Embryonic facial prominence (tissue), 1 donor: ENCODE data around the gene TCF7.

Experiments
- DNase-seq: peaks from one replicate; pipeline ENCODE4 v3.0.0-alpha.2; 2016; ENCODE audit errors: extremely low spot score

The TCF7 gene

DNA sequence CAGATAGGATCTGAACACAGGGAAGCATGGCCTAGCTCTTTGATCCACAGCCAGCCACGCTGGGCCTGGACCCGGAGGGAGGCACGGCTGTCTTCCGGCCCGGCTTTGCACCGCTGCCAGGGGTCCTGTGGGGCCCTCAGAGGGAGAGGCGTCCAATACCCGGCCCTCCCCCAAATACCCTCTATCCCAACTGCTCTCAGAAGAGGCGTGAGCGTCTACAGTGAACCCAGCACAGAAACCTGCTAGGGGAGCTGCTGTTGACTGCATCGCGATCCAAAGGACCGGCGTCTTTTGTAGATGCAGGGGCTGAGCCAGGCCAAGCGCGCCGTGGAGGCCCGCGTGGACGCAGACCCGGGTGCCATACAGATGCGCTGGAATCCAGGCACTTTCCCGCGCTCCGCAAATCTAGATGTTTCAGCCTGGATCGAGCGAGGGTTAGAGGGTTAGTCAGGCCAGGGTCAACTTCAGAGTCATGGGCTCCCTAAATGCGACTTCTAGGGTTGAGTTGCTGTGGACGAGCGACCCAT lies 1.1 kb upstream of the TCF7 start:
- DNase-seq: no peak

DNA sequence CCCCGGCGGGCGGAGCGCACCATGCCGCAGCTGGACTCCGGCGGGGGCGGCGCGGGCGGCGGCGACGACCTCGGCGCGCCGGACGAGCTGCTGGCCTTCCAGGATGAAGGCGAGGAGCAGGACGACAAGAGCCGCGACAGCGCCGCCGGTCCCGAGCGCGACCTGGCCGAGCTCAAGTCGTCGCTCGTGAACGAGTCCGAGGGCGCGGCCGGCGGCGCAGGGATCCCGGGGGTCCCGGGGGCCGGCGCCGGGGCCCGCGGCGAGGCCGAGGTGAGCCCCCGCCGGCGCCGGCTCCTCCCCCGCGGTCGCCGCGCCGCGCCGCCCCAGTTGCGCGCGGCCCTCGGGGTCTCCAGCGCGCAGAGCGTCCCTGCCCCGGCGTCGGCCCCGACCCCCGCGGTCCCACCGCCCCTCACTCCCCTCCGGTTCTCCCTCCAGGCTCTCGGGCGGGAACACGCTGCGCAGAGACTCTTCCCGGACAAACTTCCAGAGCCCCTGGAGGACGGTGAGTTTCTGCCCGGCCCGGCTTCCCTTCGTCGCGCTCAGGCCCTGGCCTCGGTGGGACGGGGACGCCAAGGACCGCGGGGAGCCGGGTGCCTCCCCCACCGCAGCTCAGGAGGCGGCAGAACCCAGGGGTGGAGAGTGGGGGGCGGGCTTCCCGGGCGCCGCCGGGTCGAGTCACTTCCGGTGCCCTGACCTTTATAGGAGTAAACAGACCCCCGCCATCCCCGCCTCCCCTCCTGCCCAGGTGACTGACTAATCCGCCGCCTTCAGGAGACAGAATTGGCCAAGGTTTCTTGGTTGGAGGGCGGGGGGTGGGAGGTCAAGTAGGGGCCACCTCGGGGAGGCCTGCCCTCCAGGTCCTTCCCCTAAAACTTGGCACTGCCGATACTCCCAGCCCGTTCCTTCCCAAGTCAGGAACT lies 665 bp downstream of the TCF7 start:
- DNase-seq: no peak

DNA sequence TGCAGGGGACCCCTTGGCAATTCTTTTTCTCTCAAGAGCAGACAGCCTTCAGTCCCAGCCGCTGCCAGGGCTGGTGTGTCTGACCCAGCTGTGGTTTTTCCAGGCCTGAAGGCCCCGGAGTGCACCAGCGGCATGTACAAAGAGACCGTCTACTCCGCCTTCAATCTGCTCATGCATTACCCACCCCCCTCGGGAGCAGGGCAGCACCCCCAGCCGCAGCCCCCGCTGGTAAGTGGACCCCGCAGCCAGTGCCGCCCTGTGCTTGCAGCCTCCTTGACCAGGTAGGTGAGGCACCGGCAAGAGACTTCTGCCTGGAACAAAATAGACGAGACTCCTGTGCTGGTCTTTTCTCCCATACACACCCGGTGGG lies 1.3 kb downstream of the TCF7 start:
- DNase-seq: no peak

DNA sequence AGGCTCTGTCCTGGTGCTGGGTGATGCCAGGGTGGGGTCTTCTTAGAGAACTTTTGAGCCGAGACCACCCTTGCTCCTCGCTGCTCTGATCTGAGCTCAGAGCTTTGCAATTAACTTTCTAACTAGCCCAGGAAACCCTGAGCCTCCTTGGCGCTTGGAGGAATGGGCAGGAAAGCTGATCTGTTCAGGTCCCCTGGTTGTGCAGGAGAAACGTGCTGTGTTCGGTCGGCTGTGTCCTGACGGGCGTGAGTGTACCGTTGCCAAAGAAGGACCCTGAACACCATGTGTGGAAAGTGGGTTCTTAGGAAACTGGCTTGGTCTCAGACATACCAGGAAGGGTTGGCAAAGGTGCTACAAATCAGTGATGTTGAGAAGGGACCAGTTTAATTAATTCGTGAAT lies 1.8 kb downstream of the TCF7 start:
- DNase-seq: no peak

DNA sequence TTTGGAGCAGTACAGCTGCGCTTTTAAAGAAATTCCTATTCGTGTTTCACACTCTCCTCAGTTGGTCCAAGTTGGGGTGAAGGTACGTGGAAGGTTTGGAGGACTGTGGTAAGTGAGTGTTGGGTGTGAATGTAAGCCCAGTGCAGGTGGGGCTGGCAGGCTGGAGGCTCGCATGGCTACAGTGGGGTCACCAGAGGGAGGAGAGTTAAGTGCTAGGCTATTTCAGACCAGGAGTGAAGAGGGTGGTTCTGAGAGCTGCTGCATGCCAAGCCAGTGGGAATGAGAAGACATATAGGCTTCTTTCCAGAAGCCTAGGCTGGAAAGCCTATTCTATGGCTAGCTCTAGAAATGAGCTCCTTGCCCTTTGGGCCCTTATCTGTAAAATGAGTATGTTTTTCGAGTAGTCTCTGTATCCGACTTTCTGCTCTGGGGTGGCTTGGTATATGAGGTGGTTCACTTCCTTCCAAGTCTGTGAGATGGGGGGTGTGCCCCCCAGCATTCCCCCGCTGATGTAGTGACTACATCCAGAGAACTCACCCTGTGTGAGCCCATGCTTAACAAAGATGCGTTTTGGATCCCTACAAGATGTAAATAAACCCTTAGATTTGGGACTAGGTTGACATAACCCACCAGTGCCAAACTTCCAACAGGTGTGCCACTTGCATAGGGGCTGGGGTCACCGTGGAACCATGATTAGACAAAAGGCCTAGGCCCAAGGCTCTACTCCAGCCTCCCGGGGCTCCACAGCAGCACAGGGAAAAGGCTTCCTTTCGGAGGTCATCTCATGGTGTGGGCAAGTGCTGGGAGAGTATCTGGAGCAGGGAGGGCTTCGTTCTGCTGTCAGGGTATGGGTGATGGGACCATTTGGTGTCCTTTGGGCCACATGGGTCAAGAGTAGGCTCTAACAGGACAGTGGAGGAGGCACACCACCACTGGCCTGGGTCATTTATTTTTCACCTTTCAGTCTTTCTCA lies 2.6 kb downstream of the TCF7 start:
- DNase-seq: no peak

DNA sequence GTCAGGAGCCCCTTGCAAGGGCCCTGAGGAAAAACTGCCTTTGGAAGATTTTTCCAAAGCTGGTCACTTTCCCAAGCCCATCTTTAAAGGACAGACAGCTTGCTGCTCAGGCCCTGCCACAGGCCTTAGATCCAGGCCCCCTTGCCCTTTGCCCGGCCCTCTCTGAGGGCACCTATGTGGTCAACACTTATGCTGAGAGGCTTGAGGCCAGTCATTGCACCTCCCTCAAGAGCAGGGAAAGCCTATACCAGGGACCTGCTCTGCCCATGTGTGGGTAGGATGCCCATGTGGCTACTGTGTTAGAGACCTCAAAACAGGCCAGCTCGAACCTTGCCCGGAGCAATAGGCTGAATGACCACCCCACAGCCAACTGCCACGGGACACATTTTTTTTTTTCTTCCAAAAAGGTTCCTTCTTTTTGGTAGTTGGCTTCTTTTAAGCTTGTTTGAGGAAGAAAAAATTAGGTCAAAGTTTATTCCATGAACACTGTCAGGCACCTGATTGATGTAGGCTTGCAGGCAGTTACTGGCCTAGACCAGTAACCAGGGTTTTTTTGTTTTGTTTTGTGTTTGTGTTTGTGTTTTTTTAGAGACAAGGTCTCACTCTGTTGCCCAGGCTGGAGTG lies 3.8 kb downstream of the TCF7 start:
- DNase-seq: no peak

DNA sequence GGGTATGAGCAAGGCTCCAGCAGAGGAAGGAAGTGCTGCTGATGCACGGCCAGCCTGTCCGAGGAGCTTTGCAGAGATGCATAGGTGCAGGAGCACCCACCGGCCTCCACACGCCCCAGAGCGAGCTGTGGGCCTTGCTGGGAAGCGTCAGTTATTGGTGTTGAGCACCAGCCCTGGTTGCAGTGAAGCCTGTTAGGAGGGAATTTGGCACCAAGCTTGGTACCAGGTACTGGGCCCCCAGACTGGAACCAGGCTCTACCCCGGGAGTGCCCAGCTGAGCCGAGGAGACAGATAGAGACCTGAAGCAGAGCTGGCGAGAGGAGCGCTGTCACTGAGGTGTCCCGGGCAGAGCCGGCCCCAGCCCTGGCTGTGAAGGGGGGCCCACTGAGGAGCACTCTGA lies 5.2 kb downstream of the TCF7 start:
- DNase-seq: no peak

DNA sequence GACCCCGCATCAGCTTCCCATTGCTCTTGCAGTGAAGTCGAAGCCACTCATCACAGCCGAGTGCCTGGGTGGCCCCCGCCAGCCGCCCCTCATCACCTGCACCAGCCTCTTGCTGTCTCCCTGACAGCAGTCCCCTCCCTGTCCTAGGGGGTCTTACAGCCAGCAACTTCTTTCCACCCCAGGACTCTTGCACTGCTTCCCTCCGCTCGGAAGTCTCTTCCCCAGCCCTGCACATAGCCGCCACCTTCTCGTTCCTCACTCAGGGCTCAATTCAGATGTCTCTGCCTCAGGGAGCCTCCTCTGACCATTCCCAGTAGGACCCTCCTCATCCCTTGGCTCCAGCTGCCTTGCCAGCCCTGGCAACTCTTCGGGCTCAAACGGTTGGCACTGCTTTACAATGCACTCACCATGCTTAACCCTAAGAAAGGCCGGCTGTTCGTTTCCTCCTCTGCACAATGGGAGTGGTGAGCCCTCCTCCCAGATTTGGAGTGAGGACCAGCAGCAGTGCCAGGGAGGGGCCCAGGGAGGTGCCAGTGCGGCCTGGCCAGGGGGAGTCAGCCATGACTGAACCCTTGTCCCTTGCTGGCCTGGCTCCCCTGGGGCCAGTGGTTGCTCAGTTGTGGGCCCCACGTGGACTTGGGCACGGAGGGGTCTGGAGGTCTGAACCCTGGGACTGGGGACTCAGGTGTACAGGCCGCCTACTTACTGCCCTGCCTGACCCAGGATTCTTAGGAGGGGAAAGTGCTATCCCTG lies 6.1 kb downstream of the TCF7 start:
- DNase-seq: no peak

DNA sequence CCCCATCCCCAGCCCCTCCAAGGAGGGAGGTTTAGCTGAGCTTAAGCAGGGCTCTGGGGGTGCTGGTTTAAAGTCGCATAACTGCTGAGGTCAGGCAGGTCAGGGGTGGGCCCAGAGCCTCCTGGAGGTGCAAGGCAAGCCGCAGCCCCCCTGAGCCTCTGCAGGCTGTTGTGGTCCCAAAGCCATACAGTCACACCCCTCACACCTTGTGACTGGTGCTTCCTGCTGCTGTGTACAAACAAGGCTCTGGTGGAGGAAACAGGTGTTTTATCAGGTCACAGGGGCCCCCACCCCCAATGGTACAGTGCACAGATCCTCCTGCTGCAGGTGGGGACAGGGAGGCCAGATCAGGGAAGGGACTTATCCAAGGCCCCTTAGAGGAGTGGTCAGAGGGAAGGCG lies 8.0 kb downstream of the TCF7 start:
- DNase-seq: no peak

DNA sequence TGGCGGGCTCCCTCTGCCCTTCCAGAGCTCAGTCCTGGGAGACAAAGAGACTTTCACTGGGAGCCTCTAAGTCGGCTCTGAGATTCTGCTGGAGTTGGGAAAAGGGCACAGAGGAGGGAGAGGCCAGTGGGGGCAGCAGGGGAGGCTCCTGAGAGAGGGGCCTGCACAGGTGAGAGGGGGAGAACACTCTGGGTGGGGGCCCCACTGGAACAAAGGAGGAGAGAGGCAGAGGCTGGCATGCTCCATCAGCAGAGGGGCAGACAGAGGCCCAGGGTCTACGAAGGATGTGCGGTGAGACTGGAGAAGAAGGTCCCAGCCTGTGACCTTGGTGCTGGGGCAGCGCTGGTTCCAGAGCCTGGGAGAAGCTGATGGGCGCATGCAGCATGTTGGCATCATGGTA lies 8.9 kb downstream of the TCF7 start:
- no peak for DNase-seq

DNA sequence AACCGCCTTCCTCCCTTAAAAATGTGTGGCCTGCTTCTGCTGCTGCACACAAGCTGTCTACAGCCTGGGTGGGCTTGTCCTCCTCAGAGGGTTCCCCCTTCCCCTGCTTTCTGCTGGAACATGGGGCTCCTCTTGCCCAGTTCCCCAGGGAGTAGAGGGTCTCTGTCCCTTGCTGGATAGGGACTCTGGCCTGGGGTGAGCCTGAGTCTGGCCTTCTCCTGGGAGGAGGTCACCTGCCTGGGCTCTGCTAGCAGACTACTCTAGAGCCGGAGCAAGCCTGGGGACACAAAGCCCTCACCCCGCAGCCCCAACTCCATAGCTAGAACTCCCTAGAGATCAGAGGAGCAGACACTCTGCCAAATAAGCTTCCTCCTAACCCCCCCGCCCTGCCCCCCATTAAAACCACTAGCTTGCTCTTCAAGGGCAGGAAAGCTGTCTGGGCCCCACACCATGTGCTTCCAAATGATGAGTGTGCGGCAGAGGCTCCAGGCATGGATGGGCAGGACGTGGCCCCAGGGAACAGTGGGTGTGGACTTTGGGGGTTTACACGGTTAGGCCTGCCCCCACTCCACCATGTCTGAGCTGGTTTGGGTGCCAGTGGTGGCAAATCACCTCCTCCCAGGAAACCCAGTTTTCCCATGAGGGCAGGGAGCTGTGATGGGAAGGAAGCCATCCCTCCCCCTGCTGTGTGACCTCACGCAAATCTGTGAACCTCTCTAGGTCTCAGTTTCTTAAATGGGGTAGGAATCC lies 10.0 kb downstream of the TCF7 start:
- DNase-seq: no peak

DNA sequence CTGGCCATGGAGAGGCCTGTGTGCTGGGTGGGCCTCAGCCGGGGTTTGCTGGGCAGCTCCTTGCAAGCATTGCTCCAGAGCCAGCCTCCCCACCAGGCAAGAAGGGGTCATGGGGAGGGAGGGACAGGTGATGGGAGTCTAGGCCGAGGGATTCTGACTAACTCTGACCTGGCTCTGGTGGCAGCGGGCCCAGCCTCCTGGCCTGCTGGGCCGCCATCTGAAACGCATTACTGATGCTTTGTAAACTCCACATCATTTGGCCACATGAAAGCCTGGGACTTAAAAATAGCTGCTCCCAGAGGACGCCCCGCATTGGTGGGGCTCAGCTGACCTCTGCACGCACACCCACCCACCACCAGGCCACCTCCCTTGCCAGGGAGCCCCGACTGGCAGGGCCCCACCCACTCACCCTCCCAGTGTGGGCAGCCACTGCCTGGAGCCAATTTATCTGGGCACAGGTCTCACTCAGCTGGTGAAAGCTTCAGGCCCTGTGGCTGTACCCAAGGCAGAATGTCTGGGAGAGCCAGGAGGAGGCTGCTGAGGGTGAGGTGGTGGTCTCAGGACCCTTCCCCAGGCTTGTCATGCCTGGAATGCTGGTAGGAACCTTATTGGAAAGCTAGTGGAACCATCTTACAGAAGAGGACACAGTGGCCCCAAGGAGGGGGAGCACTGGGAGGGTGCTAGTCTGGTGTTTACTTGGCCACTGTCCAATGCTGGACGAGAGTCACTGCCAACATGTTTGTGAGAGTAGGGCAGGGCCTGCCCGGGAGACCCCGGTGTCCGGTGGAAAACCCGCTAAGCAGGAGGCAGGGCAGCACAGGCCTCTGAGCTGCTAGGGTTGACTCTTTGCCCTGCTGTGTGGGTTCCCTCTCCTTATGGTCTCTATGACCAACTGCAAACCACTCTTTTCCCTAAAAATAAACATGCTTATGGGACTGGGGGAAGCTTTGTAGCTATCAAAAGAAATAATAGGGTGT lies 10.8 kb downstream of the TCF7 start:
- no peak for DNase-seq

DNA sequence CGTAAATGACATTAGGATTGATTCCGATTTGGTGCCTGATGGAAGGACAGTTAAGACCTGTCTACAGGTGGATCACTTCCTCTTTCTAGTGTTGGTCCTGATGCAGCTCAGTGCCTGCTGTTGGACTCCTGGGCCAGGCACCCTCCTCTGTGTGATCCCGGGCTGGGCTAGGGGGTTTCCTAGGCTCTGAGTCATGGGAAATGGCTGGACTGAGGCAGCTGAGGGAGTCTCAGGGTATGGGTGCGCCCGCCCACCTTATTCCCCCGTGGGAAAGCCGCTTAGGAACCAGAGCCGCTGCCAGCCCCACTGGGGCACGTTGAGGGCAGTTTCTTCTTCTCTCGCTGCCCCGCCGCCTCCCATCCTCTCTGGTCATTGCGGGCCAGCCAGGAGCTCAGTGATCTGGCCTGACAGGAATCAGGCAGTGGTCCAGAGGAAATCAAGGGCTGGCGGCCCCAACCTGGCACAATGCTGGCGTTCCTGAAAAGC lies 12.9 kb downstream of the TCF7 start:
- DNase-seq: no peak

DNA sequence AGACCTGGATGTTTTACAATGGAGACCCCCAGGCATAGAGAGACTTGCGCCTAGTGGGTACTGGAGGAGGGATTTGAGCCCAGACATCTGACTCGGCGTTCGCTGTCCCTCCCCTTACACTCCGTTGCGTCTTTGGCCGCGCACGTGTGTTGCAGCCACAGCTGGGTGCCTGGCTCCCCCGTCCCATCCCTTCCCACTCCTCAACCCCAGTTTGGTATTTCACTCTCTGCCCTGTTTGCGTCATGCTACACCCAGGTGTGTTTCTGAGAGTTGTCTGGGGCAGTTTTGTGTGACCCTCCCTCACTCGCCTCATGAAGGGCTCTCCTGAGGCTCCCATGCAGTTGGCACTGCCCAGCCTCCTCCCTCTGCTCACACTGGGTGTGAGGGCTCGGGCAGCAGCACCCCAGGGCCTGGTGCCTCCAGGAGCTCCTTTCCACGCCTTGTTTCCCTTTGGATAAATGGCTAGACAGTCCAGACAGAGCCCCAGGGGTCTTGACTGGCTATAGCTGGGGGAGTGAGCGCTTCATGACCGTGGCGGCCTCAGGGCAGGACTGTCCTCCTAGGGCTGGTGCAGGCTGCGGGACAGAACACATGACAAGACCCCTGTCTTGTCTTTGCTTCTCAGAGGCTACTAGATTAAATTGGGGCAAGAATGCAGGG lies 13.6 kb downstream of the TCF7 start:
- DNase-seq: no peak

DNA sequence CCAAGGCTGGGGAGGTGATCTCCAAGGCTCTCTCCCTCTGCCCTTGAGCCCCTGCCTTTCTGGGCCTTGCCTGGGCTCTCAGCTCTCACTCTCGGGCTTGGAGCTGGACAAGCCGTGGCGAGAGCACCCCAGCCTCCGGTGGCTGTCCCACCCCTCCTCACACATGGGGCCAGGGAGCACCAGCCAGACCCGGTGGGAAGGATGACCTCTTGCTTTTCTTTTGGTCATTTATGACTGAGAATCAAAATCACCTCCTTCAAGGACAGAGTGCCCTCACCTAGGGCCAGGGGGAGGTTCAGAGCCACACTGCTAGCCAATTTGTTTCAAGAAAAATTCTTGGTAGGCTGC lies 14.1 kb downstream of the TCF7 start:
- no peak for DNase-seq

DNA sequence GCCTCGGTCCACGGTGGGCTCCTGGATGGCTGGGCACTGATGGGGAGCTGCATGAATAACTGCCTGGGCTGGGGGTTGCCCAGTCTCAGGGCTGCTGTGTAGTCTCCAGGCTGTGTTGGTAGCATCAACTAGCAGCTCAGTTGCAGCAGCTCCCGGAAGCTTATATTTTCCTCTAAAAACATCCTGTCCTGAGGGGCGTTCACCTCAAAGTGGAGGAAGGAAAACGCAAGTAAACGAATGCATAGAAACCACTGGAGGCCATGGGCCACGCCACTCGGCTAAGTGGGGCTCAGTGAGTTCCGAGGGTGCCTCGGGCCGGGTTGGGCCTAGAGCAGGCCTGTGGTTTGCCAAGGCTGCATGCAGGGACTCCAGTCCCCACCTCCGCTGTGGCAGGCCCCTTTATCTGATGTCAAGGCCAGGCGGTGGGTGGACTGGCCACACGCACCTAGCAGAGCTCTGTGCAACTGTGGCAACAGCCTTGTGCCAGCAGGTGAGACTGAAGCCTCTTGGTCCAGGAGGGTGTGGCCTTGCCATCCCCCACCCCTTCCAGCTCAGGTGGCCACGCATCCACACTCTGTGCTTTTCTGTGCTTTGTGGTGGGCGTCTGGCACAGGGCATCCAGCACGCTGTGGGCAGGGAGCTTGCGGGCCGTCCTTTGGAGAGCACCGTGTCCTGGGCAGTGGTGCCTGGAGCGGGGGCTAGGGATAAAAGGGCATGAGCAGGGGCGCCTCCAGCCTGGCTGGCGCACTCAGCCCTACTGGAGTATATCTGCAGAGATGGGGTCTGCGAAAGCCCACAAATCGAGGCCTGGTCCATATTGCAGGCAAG lies 15.1 kb downstream of the TCF7 start:
- DNase-seq: no peak

DNA sequence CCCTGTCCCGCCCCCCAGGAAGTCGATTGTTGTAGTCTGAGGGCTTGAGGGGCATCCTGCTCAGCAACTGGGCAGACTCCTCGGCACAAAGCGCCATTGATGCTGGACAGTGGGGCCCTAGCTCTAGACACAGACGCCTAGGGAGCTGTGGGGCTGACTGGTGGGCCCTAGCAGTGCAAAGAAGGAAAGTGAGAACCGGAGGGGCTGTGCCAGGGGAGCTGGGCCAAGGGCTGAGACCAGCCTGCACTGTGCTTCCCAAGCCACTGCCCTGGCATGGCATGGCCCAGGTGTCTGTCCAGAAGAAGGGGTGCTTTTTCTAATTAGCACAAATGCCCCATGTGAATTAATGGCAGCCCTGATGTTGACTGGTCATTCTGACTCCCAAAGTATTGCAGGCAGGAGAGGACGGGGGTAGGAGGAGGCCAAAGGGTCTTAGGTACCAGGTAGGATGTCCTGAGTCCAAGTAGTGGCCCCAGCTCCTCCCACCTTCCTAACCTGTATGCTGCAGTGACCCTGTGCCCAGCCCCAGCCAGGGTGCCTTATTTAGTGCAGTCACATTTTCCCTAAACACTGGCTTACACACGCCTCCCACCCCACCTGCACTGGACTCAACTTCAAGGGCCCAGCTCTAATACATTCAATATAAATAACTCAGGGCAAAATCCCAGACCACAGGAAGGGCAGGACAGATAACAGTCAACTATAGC lies 15.9 kb downstream of the TCF7 start:
- DNase-seq: no peak
